Fibroblast of mammary gland (primary cell): Measurements from ENCODE around the gene CNIH4.

Experiments
- DNase-seq: peaks from one replicate; pipeline ENCODE4 v3.0.0-alpha.2; 2010; ENCODE audit warnings: low read depth
- H3K4me3 ChIP-seq: 2 replicates; pipeline ENCODE4 v1.5.1; 2011; ENCODE audit warnings: low read depth, mild to moderate bottlenecking, low read length, moderate library complexity; ENCODE audit not compliant: control insufficient read depth
- TF ChIP-seq, protein P1 (sequence below): conservative IDR thresholded peaks from 2 replicates; pipeline ENCODE4 v1.5.1; 2011; ENCODE audit warnings: low read depth, low read length, inconsistent platforms; ENCODE audit not compliant: control insufficient read depth, insufficient read depth

CNIH4 gene

DNA sequence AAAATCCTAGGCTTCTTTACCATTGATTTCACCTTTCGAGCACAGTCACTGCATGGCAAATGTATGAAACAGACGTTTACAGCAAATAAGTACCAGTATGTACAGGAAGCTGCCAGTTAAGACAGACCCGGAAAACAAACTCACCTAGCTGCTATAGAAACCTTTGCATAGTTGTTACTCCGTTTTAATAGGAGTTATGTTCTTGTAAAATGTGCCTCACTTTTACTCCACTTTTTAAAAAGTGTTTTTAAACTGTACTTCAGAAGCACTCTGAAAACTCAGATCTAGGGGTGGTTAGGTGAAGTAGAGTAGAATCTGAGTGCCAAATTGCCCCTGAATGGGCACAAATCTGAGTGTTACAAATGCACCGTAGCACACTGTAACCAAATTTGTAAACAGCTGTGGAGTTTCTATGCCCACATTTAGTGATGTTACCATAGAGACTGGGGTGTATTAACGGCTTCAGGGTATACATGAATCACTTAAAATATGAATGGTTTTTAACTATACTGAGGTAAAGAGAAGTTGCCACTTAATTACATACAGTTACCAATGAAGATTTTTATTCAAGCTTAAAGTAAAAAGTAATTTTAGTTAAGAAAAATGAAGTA, 30.7 kb downstream of the CNIH4 start:
- TF ChIP-seq, protein P1, sequence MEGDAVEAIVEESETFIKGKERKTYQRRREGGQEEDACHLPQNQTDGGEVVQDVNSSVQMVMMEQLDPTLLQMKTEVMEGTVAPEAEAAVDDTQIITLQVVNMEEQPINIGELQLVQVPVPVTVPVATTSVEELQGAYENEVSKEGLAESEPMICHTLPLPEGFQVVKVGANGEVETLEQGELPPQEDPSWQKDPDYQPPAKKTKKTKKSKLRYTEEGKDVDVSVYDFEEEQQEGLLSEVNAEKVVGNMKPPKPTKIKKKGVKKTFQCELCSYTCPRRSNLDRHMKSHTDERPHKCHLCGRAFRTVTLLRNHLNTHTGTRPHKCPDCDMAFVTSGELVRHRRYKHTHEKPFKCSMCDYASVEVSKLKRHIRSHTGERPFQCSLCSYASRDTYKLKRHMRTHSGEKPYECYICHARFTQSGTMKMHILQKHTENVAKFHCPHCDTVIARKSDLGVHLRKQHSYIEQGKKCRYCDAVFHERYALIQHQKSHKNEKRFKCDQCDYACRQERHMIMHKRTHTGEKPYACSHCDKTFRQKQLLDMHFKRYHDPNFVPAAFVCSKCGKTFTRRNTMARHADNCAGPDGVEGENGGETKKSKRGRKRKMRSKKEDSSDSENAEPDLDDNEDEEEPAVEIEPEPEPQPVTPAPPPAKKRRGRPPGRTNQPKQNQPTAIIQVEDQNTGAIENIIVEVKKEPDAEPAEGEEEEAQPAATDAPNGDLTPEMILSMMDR, result no peak
- DNase-seq, result no peak

DNA sequence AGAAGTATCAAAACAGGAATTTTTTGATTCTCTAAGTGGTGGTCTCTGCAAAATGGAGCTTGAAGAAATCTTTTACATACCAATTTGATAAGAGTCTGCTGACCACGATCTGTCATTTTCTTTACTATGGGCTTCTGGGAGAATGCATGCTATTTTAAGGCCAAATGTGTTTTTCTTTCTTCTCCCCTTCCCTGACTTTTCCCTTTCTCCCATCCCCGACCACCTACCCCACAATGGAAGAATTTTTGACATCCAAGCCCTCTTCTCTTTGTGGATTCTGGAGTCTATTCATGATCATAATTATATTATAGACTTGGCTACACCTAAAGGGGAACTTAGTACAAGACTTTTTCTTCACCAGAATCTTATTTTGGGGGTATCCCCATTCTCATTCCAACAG, 31.3 kb downstream of the CNIH4 start:
- H3K4me3 ChIP-seq, result no peak overlapping the region
- TF ChIP-seq, protein P1, result no peak
- DNase-seq, result no peak

More for the DNA sequence above, 30.7 kb downstream of the CNIH4 start:
- H3K4me3 ChIP-seq, result no peak overlapping the region

GRCh38 chr1:224390517-224390916, 33.8 kb downstream of the CNIH4 start:
- no peak overlapping the region for H3K4me3 ChIP-seq
- no peak for DNase-seq
- TF ChIP-seq, protein P1, result no peak

- no peak overlapping the region for H3K4me3 ChIP-seq
- TF ChIP-seq, protein P1, result no peak
- DNase-seq, result peak; percentile 10
Measured at GRCh38 chr1:224392411-224393249, 36.0 kb downstream of the CNIH4 start.

DNA sequence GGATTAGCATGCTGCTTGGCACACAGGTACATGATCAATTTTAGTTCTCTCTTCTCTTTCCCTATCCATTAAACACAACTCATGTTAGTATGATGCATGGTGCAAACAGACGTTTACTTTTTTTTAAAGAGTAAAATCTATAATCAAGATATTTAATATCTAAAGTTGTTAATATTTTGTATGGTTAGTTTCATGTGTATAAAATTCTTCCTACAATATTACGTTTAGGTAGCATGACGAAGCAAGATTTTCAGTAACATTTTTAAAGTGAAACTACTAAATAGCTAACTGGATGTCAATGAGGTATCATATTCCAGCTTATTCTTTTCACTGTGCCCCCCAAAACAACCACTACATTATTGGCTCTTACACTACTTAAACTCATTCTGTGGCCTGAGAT, 36.6 kb downstream of the CNIH4 start:
- H3K4me3 ChIP-seq, result no peak overlapping the region
- TF ChIP-seq, protein P1, result no peak
- no peak for DNase-seq

GRCh38 chr1:224399887-224400286, 43.2 kb downstream of the CNIH4 start:
- TF ChIP-seq, protein P1, result no peak
- H3K4me3 ChIP-seq, result no peak overlapping the region
- no peak for DNase-seq
